NB4 (cell line): ENCODE results near the gene RNF13.

ENCODE experiments used
- DNase-seq: peaks from one replicate; pipeline ENCODE4 v3.0.0; 2010; ENCODE audit warnings: low read depth
- H3K4me3 ChIP-seq: one replicate; pipeline ENCODE4 v1.5.1; 2011; ENCODE audit warnings: mild to moderate bottlenecking, low read depth, low read length, moderate library complexity
- MYC ChIP-seq: IDR thresholded peaks from 2 replicates; pipeline ENCODE4 v1.6.1; 2011; ENCODE audit warnings: low read depth, low read length
- POLR2A ChIP-seq: IDR thresholded peaks from 2 replicates; pipeline ENCODE4 v1.6.1; 2011; ENCODE audit warnings: mild to moderate bottlenecking; ENCODE audit not compliant: insufficient read length; ENCODE audit errors: extremely low read depth
- TF ChIP-seq, protein P1 (sequence below): IDR thresholded peaks from 2 replicates; pipeline ENCODE4 v1.6.1; 2011; ENCODE audit warnings: low read depth, low read length
- TF ChIP-seq, protein P2 (sequence below): IDR thresholded peaks from one replicate; pipeline ENCODE4 v1.5.1; 2012; ENCODE audit warnings: low read depth, low read length

Gene RNF13

DNA sequence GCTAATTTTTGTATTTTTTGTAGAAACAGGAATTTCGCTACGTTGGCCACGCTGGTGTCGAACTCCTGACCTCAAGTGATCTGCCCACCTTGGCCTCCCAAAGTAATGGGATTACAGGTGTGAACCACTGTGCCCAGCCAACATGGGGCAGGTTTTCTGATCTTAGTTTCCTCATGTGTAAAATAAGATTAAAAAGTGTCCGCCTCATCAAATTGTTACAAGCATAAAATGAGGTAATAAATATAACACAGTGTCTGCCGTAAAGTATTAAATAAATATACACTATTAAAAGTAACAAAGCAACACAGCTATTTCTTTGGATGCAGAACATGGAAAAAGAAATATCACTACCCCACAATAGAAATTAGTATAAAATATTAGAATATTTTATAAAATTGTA is 44.3 kb upstream of the RNF13 start:
- H3K4me3 ChIP-seq, result no peak overlapping the region
- no peak for DNase-seq
- TF ChIP-seq MYC (no peak), POLR2A (no peak)
- TF ChIP-seq, protein P1, sequence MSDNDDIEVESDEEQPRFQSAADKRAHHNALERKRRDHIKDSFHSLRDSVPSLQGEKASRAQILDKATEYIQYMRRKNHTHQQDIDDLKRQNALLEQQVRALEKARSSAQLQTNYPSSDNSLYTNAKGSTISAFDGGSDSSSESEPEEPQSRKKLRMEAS, result no peak
- TF ChIP-seq, protein P2, sequence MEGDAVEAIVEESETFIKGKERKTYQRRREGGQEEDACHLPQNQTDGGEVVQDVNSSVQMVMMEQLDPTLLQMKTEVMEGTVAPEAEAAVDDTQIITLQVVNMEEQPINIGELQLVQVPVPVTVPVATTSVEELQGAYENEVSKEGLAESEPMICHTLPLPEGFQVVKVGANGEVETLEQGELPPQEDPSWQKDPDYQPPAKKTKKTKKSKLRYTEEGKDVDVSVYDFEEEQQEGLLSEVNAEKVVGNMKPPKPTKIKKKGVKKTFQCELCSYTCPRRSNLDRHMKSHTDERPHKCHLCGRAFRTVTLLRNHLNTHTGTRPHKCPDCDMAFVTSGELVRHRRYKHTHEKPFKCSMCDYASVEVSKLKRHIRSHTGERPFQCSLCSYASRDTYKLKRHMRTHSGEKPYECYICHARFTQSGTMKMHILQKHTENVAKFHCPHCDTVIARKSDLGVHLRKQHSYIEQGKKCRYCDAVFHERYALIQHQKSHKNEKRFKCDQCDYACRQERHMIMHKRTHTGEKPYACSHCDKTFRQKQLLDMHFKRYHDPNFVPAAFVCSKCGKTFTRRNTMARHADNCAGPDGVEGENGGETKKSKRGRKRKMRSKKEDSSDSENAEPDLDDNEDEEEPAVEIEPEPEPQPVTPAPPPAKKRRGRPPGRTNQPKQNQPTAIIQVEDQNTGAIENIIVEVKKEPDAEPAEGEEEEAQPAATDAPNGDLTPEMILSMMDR, result no peak

DNA sequence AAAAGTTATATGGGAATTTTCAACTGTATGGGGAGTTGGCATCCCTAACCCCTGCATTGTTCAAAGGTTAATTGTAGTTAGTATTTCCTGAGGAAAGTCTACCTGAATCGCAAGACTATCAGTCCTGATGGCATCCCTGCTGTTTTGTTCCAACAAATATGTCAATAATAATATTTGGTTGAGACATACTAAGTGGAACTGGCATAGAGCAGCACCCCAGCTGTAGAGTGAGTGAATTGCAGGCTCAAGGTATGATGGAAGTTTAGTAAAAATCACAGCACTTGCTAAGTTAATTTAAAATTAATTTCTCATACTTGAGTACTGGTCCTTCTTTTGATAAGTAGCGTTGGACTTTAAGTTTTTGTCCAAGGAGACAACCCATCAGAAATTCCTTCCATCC is 42.8 kb upstream of the RNF13 start:
- no peak for DNase-seq
- TF ChIP-seq POLR2A (no peak), MYC (no peak)
- TF ChIP-seq, protein P1, result no peak
- TF ChIP-seq, protein P2, result peak; percentile 5
- H3K4me3 ChIP-seq, result no peak overlapping the region

DNA sequence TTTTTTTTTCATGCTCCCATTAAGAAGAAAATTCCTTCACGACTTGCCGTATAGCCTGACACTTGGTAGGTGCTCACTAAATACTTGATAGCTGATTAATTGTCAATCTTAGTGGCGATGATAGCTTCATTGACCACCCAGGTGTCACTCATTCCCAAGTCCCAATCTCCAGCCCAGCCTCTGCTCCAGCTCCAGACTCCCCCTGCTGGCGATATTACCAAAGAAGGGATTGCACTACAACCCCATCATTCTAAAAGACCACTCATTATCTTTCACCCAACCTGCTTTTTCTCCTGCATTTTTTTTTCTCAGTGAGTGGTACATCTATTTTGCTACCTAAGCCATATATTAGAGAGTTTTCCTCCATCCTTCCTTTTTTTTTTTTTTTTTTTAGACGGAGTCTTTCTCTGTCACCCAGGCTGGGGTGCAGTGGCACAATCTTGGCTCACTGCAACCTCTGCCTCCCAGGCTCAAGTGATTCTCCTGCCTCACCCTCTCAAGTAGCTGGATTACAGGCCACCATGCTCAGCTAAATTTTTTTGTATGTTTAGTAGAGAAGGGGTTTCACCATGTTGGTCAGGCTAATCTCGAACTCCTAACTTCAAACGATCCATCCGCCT is 41.3 kb upstream of the RNF13 start:
- DNase-seq, result peak; percentile 38
- no peak overlapping the region for H3K4me3 ChIP-seq
- TF ChIP-seq, protein P2, result peak; percentile 73
- TF ChIP-seq, protein P1, result no peak

DNA sequence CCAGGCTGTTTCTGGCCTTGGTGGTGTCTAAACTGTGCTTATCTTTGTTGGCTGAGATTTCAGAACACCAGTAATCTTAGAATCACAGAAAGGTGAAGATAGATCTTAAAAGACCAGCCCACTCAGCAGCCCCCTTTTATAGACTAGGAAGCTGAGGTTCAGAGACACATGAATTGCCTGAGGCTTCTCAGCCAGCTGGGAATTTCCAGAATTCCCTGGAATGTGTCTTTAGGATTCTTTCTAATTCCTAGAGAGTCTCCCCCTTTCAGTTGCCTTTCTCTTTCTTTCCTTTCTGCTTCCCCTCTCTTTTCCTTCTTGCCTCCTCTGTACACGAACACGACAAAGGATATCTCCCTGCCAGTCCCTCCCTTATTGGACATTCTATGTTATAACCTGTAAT is 40.2 kb upstream of the RNF13 start:
- H3K4me3 ChIP-seq, result no peak overlapping the region
- DNase-seq, result no peak

DNA sequence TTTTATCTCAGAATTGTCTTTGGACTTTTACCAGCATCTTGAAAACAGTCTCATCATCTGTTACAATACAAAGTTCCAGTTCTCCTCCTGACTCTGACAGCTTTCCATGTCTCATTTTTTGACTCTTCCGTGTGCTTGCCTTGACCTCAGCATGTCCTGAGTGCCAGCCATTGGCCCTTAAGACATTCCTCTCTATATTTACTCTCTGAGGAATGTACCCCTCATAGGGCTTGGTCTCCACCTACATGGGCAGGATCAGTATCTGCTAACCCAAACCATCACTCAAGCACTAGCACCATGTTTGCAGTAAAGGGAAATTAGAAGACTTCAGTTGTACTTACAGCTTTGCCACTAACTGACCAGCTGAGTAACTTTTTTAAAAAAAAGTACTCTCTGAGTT is 36.8 kb upstream of the RNF13 start:
- TF ChIP-seq, protein P1, result no peak
- TF ChIP-seq, protein P2, result no peak
- TF ChIP-seq POLR2A, result no peak
- TF ChIP-seq MYC, result no peak
- no peak overlapping the region for H3K4me3 ChIP-seq
- DNase-seq, result no peak

More for the DNA sequence above, 40.2 kb upstream of the RNF13 start:
- no peak for TF ChIP-seq MYC
- no peak for TF ChIP-seq POLR2A
- TF ChIP-seq, protein P2, result no peak
- TF ChIP-seq, protein P1, result no peak
